ENCODE measurements around the gene RAB30.

RAB30 gene

GRCh38 chr11:82974135-82974534, 97.6 kb downstream of the RAB30 start:
- TF ChIP-seq TCF12 (IDR thresholded peaks at IDR 0.05; ENCODE audit: low read depth) (no peak), TAF1 (IDR thresholded peaks at IDR 0.05; ENCODE audit: low read depth) (no peak), NFIC (IDR thresholded peaks at IDR 0.05) (no peak), YY1 (IDR thresholded peaks at IDR 0.05; ENCODE audit: low read depth) (no peak), USF1 (IDR thresholded peaks at IDR 0.05) (no peak), MAX (IDR thresholded peaks at IDR 0.05) (no peak), CEBPB (IDR thresholded peaks at IDR 0.05) (no peak), FOXM1 (IDR thresholded peaks at IDR 0.05; ENCODE audit: borderline replicate concordance, low read depth) (no peak), RAD21 (IDR thresholded peaks at IDR 0.05; ENCODE audit: low read depth) (no peak), TEAD4 (IDR thresholded peaks at IDR 0.05) (no peak)

- no peak for TF ChIP-seq ZBTB7A (IDR thresholded peaks at IDR 0.05; ENCODE audit: low read depth)
- TF ChIP-seq NFIC (IDR thresholded peaks at IDR 0.05), result no peak
- no peak for TF ChIP-seq YY1 (IDR thresholded peaks at IDR 0.05; ENCODE audit: low read depth)
- TF ChIP-seq EP300 (IDR thresholded peaks at IDR 0.05; ENCODE audit: borderline replicate concordance), result no peak
- TF ChIP-seq MAX (IDR thresholded peaks at IDR 0.05), result no peak
These were observed 99.6 kb downstream of the RAB30 start for GRCh38 chr11:82972103-82972502.

- TF ChIP-seq REST (IDR thresholded peaks at IDR 0.05; ENCODE audit: low read depth) (no peak), USF1 (IDR thresholded peaks at IDR 0.05) (no peak), MAX (IDR thresholded peaks at IDR 0.05) (no peak), ZBTB7A (IDR thresholded peaks at IDR 0.05; ENCODE audit: low read depth) (no peak), EGR1 (IDR thresholded peaks at IDR 0.05) (no peak), TEAD4 (IDR thresholded peaks at IDR 0.05) (no peak), NFIC (IDR thresholded peaks at IDR 0.05) (no peak), TAF1 (IDR thresholded peaks at IDR 0.05; ENCODE audit: low read depth) (no peak), YY1 (IDR thresholded peaks at IDR 0.05; ENCODE audit: low read depth) (no peak), EP300 (IDR thresholded peaks at IDR 0.05; ENCODE audit: borderline replicate concordance) (no peak), RAD21 (IDR thresholded peaks at IDR 0.05; ENCODE audit: low read depth) (no peak), TCF12 (IDR thresholded peaks at IDR 0.05; ENCODE audit: low read depth) (no peak), CREB1 (IDR thresholded peaks at IDR 0.05; ENCODE audit: low read depth) (no peak), FOXM1 (IDR thresholded peaks at IDR 0.05; ENCODE audit: borderline replicate concordance, low read depth) (no peak), CEBPB (IDR thresholded peaks at IDR 0.05) (no peak)
These were observed 101.9 kb downstream of the RAB30 start for GRCh38 chr11:82969811-82970210.

- no peak for TF ChIP-seq EGR1 (IDR thresholded peaks at IDR 0.05)
- no peak for TF ChIP-seq CREB1 (IDR thresholded peaks at IDR 0.05; ENCODE audit: low read depth)
- TF ChIP-seq MAX (IDR thresholded peaks at IDR 0.05), result no peak
- no peak for TF ChIP-seq YY1 (IDR thresholded peaks at IDR 0.05; ENCODE audit: low read depth)
- TF ChIP-seq RAD21 (IDR thresholded peaks at IDR 0.05; ENCODE audit: low read depth), result no peak
- TF ChIP-seq USF1 (IDR thresholded peaks at IDR 0.05), result no peak
- no peak for TF ChIP-seq CEBPB (IDR thresholded peaks at IDR 0.05)
- no peak for TF ChIP-seq FOXM1 (IDR thresholded peaks at IDR 0.05; ENCODE audit: borderline replicate concordance, low read depth)
These were observed 104.3 kb downstream of the RAB30 start for GRCh38 chr11:82967381-82967780.

GRCh38 chr11:82960779-82961143, 110.9 kb downstream of the RAB30 start:
- TF ChIP-seq MAX (IDR thresholded peaks at IDR 0.05) (no peak), TEAD4 (IDR thresholded peaks at IDR 0.05) (no peak), ZBTB7A (IDR thresholded peaks at IDR 0.05; ENCODE audit: low read depth) (no peak), YY1 (IDR thresholded peaks at IDR 0.05; ENCODE audit: low read depth) (no peak), RAD21 (IDR thresholded peaks at IDR 0.05; ENCODE audit: low read depth) (no peak), FOXM1 (IDR thresholded peaks at IDR 0.05; ENCODE audit: borderline replicate concordance, low read depth) (no peak), USF1 (IDR thresholded peaks at IDR 0.05) (no peak), CREB1 (IDR thresholded peaks at IDR 0.05; ENCODE audit: low read depth) (no peak), TCF12 (IDR thresholded peaks at IDR 0.05; ENCODE audit: low read depth) (no peak), TAF1 (IDR thresholded peaks at IDR 0.05; ENCODE audit: low read depth) (no peak), EGR1 (IDR thresholded peaks at IDR 0.05) (no peak), NFIC (IDR thresholded peaks at IDR 0.05) (no peak)

- no peak for TF ChIP-seq USF1 (IDR thresholded peaks at IDR 0.05)
- no peak for TF ChIP-seq EP300 (IDR thresholded peaks at IDR 0.05; ENCODE audit: borderline replicate concordance)
- TF ChIP-seq TAF1 (IDR thresholded peaks at IDR 0.05; ENCODE audit: low read depth), result no peak
- TF ChIP-seq ZBTB7A (IDR thresholded peaks at IDR 0.05; ENCODE audit: low read depth), result no peak
- no peak for TF ChIP-seq MAX (IDR thresholded peaks at IDR 0.05)
- no peak for TF ChIP-seq FOXM1 (IDR thresholded peaks at IDR 0.05; ENCODE audit: borderline replicate concordance, low read depth)
- TF ChIP-seq CREB1 (IDR thresholded peaks at IDR 0.05; ENCODE audit: low read depth), result no peak
- no peak for TF ChIP-seq TCF12 (IDR thresholded peaks at IDR 0.05; ENCODE audit: low read depth)
- TF ChIP-seq EGR1 (IDR thresholded peaks at IDR 0.05), result no peak
- no peak for TF ChIP-seq CEBPB (IDR thresholded peaks at IDR 0.05)
- no peak for TF ChIP-seq YY1 (IDR thresholded peaks at IDR 0.05; ENCODE audit: low read depth)
- no peak for TF ChIP-seq TEAD4 (IDR thresholded peaks at IDR 0.05)
These were observed 111.5 kb downstream of the RAB30 start for GRCh38 chr11:82959987-82960778.

All from Ishikawa (cell line).